OCI-LY7 (cell line): ENCODE data around the gene TPST2.

Experiments
- EZH2phosphoT487 ChIP-seq: fragments of 200-600 bp; sonication (generic); IDR thresholded peaks from 2 replicates; pipeline ENCODE4 v1.6.1; 2018; ENCODE audit warnings: low read depth, borderline replicate concordance, mild to moderate bottlenecking, mixed run types, antibody characterized with exemption, low read length, moderate library complexity, mixed read lengths
- TF ChIP-seq, protein P1 (sequence below): fragments of 200-600 bp; sonication (generic); conservative IDR thresholded peaks from 2 replicates; pipeline ENCODE4 v1.5.1; 2014; ENCODE audit warnings: mild to moderate bottlenecking, antibody characterized with exemption, low read length, moderate library complexity, mixed read lengths

DNA sequence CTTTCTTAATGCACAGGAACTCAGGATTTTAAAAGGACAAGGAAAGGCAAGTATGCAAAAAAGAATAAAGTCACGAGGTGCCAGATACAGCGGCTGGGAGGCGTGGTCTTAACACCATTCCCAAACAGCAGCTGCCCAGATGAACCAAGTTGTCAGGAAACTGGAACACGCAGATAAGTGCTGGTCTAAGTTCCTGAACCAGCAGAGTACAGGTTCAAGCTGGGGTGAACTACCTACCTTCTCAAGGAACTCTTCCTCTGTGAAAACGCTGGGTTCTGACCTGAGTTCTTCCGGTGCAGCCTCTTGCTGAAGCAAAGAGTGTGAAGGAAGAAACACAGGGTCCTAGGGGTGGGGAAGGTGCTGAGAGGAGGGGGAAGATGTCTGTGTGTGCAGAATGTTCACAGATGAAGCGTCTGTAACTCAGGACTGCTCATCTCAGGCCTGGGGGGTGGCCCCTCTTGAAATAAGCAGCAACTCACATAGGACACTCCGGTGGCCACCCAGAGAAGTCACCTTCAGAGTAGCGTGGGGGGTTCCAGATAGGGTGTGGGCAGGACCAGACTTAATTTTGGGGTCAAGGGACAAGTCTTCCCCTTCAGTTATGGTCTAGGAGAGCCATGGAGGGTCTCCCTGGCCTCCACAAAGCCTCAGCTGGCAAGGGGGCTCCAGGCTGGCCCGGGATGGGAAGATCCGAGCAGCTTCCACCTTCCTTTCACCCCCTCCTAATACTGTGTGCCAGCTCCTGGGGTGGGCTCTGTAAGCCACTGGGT lies 3.2 kb downstream of the TPST2 start:
- TF ChIP-seq, protein P1, sequence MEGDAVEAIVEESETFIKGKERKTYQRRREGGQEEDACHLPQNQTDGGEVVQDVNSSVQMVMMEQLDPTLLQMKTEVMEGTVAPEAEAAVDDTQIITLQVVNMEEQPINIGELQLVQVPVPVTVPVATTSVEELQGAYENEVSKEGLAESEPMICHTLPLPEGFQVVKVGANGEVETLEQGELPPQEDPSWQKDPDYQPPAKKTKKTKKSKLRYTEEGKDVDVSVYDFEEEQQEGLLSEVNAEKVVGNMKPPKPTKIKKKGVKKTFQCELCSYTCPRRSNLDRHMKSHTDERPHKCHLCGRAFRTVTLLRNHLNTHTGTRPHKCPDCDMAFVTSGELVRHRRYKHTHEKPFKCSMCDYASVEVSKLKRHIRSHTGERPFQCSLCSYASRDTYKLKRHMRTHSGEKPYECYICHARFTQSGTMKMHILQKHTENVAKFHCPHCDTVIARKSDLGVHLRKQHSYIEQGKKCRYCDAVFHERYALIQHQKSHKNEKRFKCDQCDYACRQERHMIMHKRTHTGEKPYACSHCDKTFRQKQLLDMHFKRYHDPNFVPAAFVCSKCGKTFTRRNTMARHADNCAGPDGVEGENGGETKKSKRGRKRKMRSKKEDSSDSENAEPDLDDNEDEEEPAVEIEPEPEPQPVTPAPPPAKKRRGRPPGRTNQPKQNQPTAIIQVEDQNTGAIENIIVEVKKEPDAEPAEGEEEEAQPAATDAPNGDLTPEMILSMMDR: no peak
- TF ChIP-seq EZH2phosphoT487: no peak
